Muscle of back (tissue), 11 donors: ENCODE results near the gene TUT1. TPM values are rescaled to one million over a fixed set of nuclear protein-coding genes. Genes with fewer than 3 reads are reported as not detected.
A peak's percentile ranks its signal among the peaks of the same experiment; 100 is the strongest.
"Not testable (repeated sequence)": the region's sequence is repeated elsewhere in the genome, so short reads cannot be mapped to it uniquely, and the experiment has no call there.

Experiments
- DNase-seq, 3 donors: peaks; one replicate each; pipeline versions ENCODE4 v3.0.0 to v3.0.0-alpha.2; 2013
- polyA plus RNA-seq, 10 donors: library from polyadenylated mRNA; unstranded; fragments of 120-200 nt; gene quantifications; one replicate each; pipeline ENCODE4 v1.2.1, GENCODE V29; 2013; ENCODE audit not compliant: insufficient read length in 10 of 10

The TUT1 gene
- polyA plus RNA-seq, 10 donors = 11.6 to 17.7 (median 13.8) TPM

- DNase-seq = peak; percentile 83 to 92 (median 89)
Measured at GRCh38 chr11:62556108-62556874, 35.0 kb downstream of the TUT1 start.

- peak in 2 of 3 donors; percentile 62 to 83 for DNase-seq
Measured at GRCh38 chr11:62555464-62556107, 35.7 kb downstream of the TUT1 start.

GRCh38 chr11:62554387-62555167, 36.7 kb downstream of the TUT1 start:
- peak; percentile 66 to 79 (median 79) for DNase-seq

- peak in 2 of 3 donors; percentile 14 to 86 for DNase-seq
Measured at GRCh38 chr11:62553839-62554361, 37.4 kb downstream of the TUT1 start.

GRCh38 chr11:62553080-62553838, 38.1 kb downstream of the TUT1 start:
- peak; percentile 92 to 96 (median 93) for DNase-seq

GRCh38 chr11:62552485-62553079, 38.7 kb downstream of the TUT1 start:
- peak in 2 of 3 donors; percentile 64 to 78 for DNase-seq

GRCh38 chr11:62550478-62550877, 40.8 kb downstream of the TUT1 start:
- DNase-seq = not testable (repeated sequence)

- DNase-seq = peak in 1 of 3 donors; percentile 21
Measured at GRCh38 chr11:62548545-62549335, 42.6 kb downstream of the TUT1 start.

GRCh38 chr11:62547691-62548281, 43.5 kb downstream of the TUT1 start:
- DNase-seq = peak; percentile 44 to 61 (median 59)

- peak in 2 of 3 donors; percentile 70 to 90 for DNase-seq
Measured at GRCh38 chr11:62546929-62547625, 44.2 kb downstream of the TUT1 start.

GRCh38 chr11:62546244-62546928, 44.9 kb downstream of the TUT1 start, which contains the start of gene AHNAK:
AHNAK (minus strand) TSS chr11:62546806; CDS start chr11:62536098, 10,708 bp downstream.
- peak; percentile 76 to 91 (median 77) for DNase-seq

GRCh38 chr11:62545437-62546243, 45.7 kb downstream of the TUT1 start:
- peak; percentile 96 to 99 (median 98) for DNase-seq

GRCh38 chr11:62544581-62545436, 46.5 kb downstream of the TUT1 start:
- peak in 2 of 3 donors; percentile 27 to 67 for DNase-seq

GRCh38 chr11:62543680-62544444, 47.5 kb downstream of the TUT1 start:
- DNase-seq = peak in 2 of 3 donors; percentile 18 to 50
